Measurements from ENCODE around the gene LTBP2. TPM values are rescaled to one million over a fixed set of nuclear protein-coding genes. Genes with fewer than 3 reads are reported as not detected.

LTBP2 gene
- total RNA-seq, 1 donor from 2014 or later, result 1.1 TPM

GRCh38 chr14:74574706-74575105, 37.3 kb downstream of the LTBP2 start:
- ATAC-seq, result no peak
- DNase-seq (ENCODE audit: low spot score), result no peak

DNA sequence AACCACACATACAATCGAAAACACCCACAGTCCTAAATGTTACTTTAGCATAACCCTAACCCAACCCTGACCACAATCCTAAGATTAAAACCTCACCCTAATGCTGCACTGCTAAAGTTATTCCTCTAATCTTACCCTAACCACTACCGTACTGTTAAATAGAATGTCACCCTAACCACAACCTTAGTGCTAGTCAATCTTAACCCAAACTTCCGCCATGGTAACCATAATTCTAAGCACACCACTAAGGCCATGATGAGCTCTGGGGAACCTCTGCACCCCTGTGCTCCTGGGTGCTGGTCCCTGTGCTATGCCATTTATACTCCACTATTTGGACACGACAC, 38.0 kb downstream of the LTBP2 start:
- ATAC-seq, result no peak
- DNase-seq (ENCODE audit: low spot score), result no peak

DNA sequence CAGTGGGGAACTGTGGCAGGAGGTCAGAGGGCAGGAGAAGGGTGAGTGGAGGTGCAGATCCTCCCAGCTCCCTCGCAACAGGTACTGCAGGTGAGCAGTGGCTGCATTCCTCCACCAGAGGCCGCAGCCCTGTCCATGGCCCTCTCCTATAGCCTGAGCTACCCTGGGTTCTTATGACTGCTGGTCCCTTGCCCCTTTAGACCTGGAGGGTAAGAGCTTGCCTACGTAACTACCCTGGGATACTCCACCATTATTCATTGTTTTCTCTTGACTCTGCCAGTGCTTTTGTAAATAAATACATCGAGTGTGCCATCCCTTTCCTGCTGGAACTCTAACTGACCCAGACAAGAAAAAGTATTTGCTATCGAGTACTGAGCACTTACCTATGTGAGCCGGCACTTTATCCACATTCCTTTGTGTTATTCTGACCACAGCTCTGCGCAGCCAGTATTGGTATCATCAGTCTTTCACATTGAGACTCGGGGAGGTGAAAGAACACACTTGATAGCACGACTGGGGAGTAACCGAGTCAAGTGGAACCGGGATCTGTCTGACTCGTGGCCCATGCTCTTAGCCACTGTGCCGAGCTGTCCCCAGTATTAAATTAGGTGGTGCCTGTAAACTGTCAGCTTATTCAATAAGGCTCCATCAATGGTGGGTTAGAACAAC, 38.5 kb downstream of the LTBP2 start:
- DNase-seq (ENCODE audit: low spot score) (no peak), ATAC-seq (peak; percentile 39)

GRCh38 chr14:74572726-74573301, 39.2 kb downstream of the LTBP2 start:
- ATAC-seq (no peak), DNase-seq (ENCODE audit: low spot score) (no peak)

DNA sequence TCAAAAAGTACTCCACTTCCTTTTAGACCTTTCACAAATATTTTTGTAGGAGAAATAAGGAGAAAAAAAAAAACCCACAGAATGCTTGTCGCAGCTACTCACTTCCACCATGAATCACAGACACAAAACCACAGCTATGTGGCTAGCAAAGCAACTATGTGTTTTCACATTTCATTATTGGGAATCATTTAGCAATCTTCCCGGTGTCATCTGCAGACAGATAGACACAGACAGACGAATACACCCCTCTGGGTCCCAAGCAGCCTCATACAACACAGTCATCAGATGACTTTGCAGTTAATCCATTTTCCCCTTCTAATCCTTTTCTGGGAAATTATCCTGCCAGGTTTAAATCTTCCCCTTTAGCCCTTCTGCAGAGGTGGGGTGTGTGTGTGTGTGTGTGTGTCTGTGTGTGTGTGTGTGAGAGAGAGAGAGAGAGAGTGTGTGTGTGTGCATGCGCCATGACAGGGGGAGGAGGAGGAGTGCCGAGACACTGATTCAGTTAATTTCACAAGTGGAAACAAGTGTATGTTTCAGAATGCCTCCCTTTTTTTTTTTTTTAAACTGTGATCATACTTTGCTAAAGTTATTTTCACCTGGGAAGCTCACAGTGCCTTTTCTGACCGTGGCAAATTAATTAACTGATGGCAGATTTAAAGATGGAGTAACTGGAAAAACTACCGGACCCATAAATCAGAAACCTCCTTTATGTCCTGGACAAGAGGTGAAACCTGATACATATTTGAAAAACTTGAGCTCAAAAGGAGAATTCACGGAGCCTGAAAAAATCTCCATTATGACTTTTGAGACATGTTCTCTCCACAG, 39.9 kb downstream of the LTBP2 start:
- DNase-seq (ENCODE audit: low spot score) (no peak), ATAC-seq (no peak)

DNA sequence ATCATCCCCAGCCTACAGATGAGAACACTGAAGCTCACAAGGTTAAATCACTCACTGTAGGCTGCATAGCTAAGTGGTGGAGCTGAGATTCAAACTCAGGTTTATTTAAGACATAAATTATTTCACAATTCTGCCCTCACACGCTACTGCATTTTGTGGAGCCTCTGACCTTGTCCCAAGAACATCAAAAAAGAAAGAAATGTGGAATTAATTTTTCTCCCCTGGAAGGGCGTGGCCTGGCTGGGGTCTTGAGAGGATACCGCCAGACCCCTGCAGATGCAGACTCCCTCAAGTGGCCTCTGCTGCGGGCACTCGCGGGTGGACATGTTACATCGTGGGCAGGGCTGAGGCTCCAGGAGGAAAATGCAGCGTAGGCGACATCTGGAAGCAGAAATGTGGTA, 40.6 kb downstream of the LTBP2 start:
- no peak for DNase-seq (ENCODE audit: low spot score)
- ATAC-seq, result no peak

DNA sequence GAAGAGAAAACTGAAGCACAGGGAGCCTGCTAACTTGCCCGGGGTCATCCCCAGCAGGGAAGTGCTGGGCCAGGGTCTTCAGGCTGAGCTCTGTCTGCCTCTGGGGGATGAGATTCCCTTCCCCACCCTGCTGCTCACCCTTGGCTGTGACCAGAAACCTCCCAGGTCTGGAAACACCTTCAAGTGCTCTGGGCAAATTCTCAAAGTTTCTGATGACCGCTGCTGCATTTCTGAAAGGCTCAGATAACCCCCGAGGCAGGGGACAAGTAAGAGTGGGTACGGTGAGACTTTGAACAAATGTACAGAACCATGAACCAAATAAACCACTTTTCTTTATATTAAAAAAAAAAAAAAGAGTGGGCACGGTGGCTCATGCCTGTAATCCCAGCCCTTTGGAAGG, 41.3 kb downstream of the LTBP2 start:
- ATAC-seq, result no peak
- DNase-seq (ENCODE audit: low spot score), result no peak

- DNase-seq (ENCODE audit: low spot score) (no peak), ATAC-seq (peak; percentile 47)
These were observed 42.0 kb downstream of the LTBP2 start for GRCh38 chr14:74569806-74570591.

GRCh38 chr14:74569387-74569786, 42.6 kb downstream of the LTBP2 start:
- ATAC-seq, result no peak
- DNase-seq (ENCODE audit: low spot score), result no peak

DNA sequence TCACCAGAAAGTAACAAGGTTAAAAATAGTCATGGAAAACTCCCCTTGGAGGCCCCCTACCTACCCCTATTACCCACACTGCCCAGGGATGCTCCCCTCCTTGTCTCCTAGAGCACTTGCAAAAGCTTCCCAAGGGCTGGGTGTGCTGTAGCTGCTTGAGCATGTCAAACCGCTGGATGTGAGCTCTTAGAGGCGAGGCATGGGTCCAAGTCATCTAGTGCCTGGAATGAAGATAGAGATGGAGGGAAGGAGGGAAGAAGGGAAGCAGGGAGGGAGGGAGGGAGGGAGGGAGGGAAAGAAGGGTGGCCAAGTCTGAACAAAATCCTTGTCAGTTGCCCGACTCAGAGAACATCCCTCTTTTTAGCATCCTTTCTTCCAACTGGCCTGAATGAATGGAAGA, 43.1 kb downstream of the LTBP2 start:
- DNase-seq (ENCODE audit: low spot score) (no peak), ATAC-seq (no peak)

GRCh38 chr14:74568380-74568649, 43.7 kb downstream of the LTBP2 start:
- DNase-seq (ENCODE audit: low spot score), result no peak
- ATAC-seq, result no peak

- DNase-seq (ENCODE audit: low spot score) (no peak), ATAC-seq (no peak)
These were observed 44.2 kb downstream of the LTBP2 start for GRCh38 chr14:74567646-74568379.

DNA sequence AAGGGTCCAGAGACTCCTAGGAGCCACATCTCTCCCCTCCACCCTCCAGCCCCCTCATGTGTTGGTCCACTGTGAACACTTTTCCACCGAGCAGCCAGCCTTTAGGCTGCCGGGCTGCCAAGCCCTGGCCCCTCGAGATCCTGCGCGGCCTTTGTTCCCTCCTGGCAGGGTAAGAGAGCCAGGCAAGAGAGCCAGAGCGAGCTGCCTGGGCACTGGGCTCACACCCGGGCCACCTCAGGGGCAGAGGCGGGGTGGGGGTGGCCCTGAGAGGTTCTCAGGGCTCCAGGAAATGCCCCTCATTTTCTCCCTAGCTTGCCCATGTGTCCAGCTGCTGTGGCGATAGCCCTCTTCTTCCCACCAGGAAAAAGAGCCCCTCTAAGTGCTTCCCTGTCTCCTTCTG, 44.8 kb downstream of the LTBP2 start:
- ATAC-seq (no peak), DNase-seq (ENCODE audit: low spot score) (no peak)

- DNase-seq (ENCODE audit: low spot score) (no peak), ATAC-seq (no peak)
These were observed 45.6 kb downstream of the LTBP2 start for GRCh38 chr14:74566174-74567141.

GRCh38 chr14:74563586-74564159, 48.4 kb downstream of the LTBP2 start:
- ATAC-seq, result no peak
- DNase-seq (ENCODE audit: low spot score), result no peak

DNA sequence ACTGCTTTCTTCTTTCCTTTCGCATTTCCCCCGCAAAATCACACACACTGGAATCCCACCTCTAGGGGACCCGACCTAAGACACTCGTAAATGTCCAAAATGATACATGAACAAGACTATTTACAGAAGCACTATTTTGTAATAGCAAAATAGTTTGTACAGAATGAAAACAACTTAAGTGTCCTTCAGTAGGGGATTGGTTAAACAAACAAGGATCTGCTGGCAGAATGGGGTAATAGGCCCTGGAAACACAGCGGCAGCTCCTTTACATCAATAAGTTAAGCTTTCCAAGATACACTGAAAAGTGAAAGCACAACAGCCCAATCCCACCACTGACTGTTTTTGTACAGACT, 48.8 kb downstream of the LTBP2 start:
- DNase-seq (ENCODE audit: low spot score) (no peak), ATAC-seq (no peak)

DNA sequence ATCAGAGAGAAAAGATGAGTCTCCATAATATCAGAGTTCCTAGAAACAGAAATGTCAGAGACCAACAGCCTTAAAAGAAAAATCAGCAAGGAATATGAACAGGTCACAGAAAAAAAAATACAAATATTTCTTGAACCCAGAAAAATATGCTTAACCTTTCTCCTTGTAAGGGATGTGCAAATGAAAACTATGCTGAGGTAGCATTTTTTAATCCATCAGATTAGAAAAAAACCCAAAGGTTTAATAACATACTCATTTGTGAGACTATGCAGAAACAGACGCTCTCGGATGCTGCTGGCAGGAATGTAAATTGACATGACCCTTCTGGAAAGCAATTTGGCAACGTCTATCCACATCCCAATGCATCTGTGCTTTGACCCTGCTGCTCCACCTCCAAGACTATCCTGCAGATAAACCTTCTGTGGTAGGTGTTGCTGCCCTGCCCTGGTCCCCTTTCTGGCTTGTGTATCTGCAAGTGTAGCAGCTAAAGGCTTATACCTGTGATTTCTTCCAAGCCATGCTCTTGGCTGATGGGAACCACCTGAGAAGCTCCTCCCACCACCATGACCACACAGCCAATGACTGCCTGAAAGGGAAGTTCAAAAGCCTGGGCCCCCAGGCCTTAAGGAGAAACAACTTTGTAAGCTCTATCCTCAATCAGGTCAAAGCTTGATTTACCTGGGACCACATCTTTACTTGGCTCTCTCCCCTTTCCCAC, 49.4 kb downstream of the LTBP2 start:
- no peak for DNase-seq (ENCODE audit: low spot score)
- ATAC-seq, result peak; percentile 39

GRCh38 chr14:74558655-74559054, 53.4 kb downstream of the LTBP2 start:
- ATAC-seq (no peak), DNase-seq (ENCODE audit: low spot score) (no peak)

- ATAC-seq, result no peak
- no peak for DNase-seq (ENCODE audit: low spot score)
These were observed 54.3 kb downstream of the LTBP2 start for GRCh38 chr14:74557691-74558090.

All from left lobe of liver (tissue), 2 donors.